GM21576 (cell line): ENCODE results near the gene SPDYE18.
"Not testable (repeated sequence)": the region's sequence is repeated elsewhere in the genome, so short reads cannot be mapped to it uniquely, and the experiment has no call there.

Source experiments
- ATAC-seq: cut with Tn5 transposase; IDR thresholded peaks from one replicate; pipeline ENCODE4 v1.9.1; 2021; ENCODE audit warnings: mild to moderate bottlenecking, moderate library complexity; ENCODE audit not compliant: unreplicated experiment

SPDYE18 gene, protein sequence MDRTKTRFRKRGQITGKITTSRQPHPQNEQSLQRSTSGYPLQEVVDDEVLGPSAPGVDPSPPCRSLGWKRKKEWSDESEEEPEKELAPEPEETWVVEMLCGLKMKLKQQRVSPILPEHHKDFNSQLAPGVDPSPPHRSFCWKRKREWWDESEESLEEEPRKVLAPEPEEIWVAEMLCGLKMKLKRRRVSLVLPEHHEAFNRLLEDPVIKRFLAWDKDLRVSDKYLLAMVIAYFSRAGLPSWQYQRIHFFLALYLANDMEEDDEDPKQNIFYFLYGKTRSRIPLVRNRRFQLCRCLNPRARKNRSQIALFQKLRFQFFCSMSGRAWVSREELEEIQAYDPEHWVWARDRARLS

DNA sequence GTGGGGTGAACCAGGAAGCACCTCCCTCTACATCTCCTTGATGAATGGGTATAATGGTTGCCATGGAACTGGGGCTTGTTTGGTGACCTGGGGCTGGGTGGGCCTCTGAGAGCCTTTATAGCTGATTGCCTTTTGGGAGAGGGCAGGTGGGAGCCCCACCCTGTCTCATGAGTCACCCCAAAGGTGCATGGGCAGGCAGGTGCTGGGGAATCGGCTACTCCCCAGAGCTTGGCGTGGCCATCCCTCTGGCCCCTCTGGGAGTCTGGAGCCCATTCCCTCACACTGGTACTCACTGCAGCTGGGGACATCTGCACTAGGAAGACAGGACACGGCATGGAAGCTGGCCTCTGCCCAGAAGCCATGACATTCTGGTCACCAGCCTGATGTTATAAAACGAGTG, at the start of gene SPDYE18:
Gene SPDYE18, minus strand, starts transcription at position 2 of the 400 bp plus-strand sequence. CDS start 2,046 bp downstream, outside the sequence.
- ATAC-seq = not testable (repeated sequence)

DNA sequence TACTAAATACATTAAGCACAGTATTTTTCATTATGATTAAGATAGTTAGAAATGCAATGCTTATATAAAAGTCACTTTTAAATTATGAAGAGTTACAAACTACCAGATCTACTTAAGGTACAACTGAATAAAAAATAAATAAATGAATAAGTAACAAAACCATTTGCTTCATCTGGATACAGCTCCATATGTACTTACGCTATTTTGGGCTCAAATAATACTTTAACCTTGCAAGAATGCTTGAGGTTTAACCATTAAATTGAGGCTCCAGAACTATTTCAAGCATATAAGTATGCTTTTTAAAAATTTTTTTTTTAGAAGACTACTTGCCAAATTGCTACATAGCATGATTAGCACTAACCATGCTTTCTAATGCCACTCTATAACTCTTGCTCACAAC, 46.0 kb upstream of the SPDYE18 start:
- ATAC-seq = not testable (repeated sequence)

DNA sequence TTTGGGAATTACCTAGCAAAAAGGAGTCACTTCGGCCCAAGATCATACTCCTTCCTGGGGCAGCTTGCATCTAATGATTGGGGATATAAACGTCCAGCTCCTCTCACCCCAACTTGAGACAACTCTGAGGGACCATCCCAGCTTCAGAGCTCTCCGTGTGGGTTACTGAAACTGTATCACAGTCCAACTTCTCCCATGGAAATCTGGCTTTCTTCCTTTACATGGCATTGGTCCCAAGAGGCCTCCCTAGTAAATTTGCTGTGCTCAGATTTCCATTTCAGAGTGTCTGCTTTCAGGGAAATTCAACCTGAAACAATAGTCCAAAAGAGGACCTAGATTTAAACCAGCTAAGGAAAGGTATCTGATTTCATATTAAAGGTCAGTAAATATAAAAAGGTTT, 45.3 kb upstream of the SPDYE18 start:
- ATAC-seq = not testable (repeated sequence)

- ATAC-seq = not testable (repeated sequence)
Observed at GRCh38 chr7:77105904-77106303, 43.5 kb upstream of the SPDYE18 start.

- not testable (repeated sequence) for ATAC-seq
Observed at GRCh38 chr7:77102671-77103070, 40.3 kb upstream of the SPDYE18 start.

- not testable (repeated sequence) for ATAC-seq
Observed at GRCh38 chr7:77101187-77101586, 38.8 kb upstream of the SPDYE18 start.

- ATAC-seq = not testable (repeated sequence)
Observed at GRCh38 chr7:77100501-77100900, 38.1 kb upstream of the SPDYE18 start.

- not testable (repeated sequence) for ATAC-seq
Observed at GRCh38 chr7:77092301-77092700, 29.9 kb upstream of the SPDYE18 start.

- not testable (repeated sequence) for ATAC-seq
Observed at GRCh38 chr7:77082192-77082591, 19.8 kb upstream of the SPDYE18 start.

DNA sequence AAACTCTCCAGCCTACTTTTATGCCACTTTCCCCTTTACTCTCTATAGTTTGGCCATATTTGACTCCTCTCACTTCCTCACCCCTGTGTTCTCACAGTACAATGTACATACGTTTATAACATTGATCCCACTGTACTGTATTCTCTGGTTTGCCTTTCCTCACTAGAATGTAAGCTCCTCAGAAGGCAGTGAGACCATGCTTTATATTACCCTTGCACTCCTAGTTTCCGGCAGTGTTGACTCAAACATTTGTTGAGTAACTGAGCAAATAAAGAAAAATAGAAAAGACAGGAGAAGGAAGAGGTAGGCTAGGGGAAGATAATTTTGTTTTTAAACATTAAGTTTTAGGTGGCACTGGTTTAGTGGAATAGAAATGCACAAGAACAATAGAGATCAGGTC, 17.9 kb upstream of the SPDYE18 start:
- ATAC-seq = not testable (repeated sequence)

DNA sequence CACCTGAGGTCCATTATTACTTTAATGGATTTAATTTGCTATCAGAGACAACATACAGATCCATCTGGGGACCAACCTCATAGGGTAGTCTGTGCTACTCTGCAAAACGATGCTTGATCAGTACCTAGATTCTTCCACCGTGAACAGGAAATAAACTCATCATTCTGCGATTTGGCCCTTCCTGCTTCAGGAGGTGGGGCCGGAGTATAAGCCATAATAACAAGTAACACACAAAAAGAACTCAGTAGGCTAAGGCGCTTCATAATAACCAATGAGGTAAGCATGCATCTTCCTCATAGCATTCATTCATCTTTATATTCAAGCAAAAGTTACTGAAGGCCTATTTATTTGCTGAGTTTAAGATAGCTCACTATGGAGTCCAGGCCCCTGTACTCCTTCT, 17.3 kb upstream of the SPDYE18 start:
- not testable (repeated sequence) for ATAC-seq

DNA sequence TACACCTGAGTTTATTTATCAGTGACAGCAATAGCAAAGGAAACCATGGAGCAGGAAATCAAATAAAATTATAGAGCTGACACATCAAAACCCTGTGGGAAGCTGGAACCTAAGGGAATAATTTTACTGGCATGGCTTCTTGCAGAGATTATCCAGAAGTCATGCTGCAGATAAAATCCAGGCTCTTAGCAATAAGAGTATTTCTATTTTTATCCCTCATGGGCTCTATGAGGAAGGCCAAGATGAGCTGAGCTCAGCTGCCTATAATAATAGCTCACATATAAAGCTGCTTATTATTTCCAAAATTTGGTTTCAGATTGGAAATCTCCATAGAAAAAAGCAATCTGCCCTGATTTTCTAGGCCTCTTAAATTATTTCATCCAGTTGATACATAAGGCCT, 16.8 kb upstream of the SPDYE18 start:
- not testable (repeated sequence) for ATAC-seq

DNA sequence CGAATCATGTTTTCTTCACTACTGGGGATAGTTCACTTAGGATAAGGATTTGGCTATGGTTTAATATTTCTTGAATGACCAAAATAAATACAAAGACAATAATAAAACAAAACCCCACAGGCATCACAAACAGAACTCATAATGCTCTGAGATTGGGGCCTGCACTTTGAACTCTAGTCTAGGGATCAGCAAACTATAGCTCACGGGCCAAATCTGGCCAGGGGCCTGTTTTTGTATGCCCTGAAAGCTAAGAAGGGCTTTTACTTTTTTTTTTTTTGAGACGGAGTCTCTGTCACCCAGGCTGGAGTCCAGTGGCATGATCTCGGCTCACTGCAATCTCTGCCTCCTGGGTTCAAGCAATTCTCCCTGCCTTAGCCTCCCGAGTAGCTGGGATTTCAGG, 14.7 kb upstream of the SPDYE18 start:
- ATAC-seq = not testable (repeated sequence)

DNA sequence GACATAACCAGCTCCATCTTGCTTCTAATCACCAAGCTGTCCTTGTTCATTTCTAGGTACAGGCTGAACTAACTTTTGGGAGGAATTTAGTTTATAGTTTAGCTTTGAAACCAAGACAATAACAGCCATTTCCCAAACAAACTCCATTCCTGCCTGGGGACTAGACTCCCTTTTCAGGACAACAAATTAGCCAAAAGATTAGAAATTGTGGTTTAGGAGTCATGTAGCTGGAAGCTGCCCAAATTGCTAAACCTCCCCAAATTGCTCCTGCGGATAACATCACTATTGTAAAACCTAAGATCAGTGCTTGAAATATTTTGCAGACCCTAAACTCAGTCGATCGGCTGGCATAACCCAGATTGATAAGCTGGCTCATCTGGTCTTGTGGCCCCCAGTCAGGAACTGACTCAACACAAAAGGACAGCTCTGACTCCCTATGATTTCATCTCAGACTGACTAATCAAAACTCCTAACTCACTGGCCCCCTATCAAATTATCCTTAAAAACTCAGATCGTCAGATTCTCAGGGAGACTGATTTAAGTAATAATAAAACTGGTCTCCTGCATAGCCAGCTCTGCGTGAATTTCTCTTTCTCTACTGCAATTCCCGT, 12.5 kb upstream of the SPDYE18 start:
- not testable (repeated sequence) for ATAC-seq

DNA sequence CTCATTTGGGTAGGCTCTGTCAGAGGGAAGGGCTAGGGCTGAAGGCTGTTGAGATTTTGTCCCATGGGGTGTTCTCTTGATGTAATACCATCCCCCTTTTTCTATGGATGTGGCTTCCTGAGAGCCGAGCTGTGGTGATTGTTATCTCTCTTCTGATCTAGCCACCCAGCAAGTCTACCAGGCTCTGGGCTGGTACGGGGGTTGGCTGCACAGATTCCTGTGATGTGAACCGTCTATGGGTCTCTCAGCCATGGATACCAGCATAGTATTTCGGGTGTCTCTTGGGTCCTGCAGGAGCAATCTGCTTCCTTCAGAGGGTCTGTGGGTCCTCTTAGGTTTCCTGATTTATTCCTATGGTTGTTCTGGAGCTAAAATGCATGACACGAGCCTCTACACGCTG, 8.8 kb upstream of the SPDYE18 start:
- ATAC-seq = not testable (repeated sequence)

DNA sequence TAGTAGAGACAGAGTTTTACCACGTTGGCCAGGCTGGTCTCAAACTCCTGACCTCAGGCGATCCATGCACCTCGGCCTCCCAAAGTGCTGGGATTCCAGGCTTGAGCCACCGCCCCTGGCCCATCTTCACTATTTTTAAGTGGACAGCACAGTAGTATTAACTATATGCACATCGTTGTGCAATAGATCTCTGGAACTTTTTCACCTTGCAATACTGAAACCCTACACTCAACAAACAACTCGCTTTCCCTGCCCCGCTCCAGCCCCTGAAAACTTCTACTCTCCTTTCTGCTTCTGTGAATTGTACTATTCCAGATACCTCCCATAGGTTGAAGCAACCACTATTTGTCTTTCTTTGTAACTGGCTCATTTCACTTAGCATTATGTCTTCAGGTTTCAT, 3.5 kb upstream of the SPDYE18 start:
- not testable (repeated sequence) for ATAC-seq

DNA sequence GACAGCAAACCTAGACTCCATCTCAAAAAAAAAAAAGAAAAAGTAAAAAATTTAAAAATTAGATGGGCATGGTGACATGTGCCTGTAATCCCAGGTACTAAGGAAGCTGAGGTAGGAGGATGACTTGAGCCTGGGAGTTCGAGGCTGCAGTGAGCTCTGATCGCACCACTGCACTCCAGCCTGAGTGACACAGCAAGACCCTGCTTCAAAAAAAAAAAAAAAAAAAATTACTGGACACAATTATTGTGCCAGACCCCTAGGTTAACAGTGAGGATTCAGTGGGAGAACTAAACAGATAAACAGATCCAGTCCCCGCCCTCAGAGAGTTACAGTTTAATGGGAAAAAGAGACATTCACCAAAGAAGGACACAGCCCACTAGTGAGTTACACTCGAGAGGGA, 1.4 kb upstream of the SPDYE18 start:
- ATAC-seq = not testable (repeated sequence)

- not testable (repeated sequence) for ATAC-seq
Observed at GRCh38 chr7:77032261-77032660, 30.1 kb downstream of the SPDYE18 start, which contains the start of gene SPDYE17. Gene SPDYE17 (minus strand): TSS chr7:77032361. CDS start chr7:77030570, 1,791 bp downstream.

GRCh38 chr7:77026349-77026748, 36.0 kb downstream of the SPDYE18 start:
- ATAC-seq = not testable (repeated sequence)

GRCh38 chr7:77010074-77010680, 52.2 kb downstream of the SPDYE18 start:
- not testable (repeated sequence) for ATAC-seq

- ATAC-seq = not testable (repeated sequence)
Observed at GRCh38 chr7:77008000-77008399, 54.4 kb downstream of the SPDYE18 start.
